Activated B cell treated with CpG ODN at 0.5 μM for 24 hours (primary cell): Measurements from ENCODE around the gene OXSR1. TPM values are rescaled to one million over a fixed set of nuclear protein-coding genes. Genes with fewer than 3 reads are reported as not detected.

Source experiments
- ATAC-seq: fragments of 200-7000 bp; cut with Tn5 transposase; one replicate; pipeline ENCODE4 v1.10.0; 2021; ENCODE audit warnings: low read depth, mild to moderate bottlenecking, moderate library complexity
- CTCF ChIA-PET: fragments of 350-600 bp; sonication (Branson Sonifier 250); formaldehyde crosslinking; loops from one replicate; lab custom pipeline; 2021; ENCODE audit warnings: antibody characterized with exemption; lab: Charles Lee
- POLR2A ChIA-PET: fragments of 350-600 bp; sonication (Branson Sonifier 250); formaldehyde crosslinking; loops from one replicate; lab custom pipeline; 2021; ENCODE audit warnings: antibody characterized with exemption; lab: Charles Lee
- DNase-seq: peaks from one replicate; pipeline ENCODE4 v3.0.0; 2022
- H3K27ac Mint-ChIP-seq: one replicate; pipeline ENCODE4 v1.8.0; 2020; ENCODE audit warnings: mixed read lengths
- H3K27me3 Mint-ChIP-seq: one replicate; pipeline ENCODE4 v1.8.0; 2021; ENCODE audit warnings: mixed read lengths
- H3K36me3 Mint-ChIP-seq: one replicate; pipeline ENCODE4 v1.8.0; 2021; ENCODE audit warnings: low read depth, mixed read lengths
- H3K4me1 Mint-ChIP-seq: one replicate; pipeline ENCODE4 v1.8.0; 2021; ENCODE audit warnings: mixed read lengths
- H3K4me3 Mint-ChIP-seq: one replicate; pipeline ENCODE4 v1.8.0; 2020; ENCODE audit warnings: mild to moderate bottlenecking, mixed read lengths
- H3K9me3 Mint-ChIP-seq: one replicate; pipeline ENCODE4 v1.8.0; 2020; ENCODE audit warnings: mixed read lengths
- CTCF ChIP-seq: fragments of 200-600 bp; IDR thresholded peaks from one replicate; pipeline ENCODE4 v1.8.0; 2022; ENCODE audit warnings: antibody characterized with exemption, mild to moderate bottlenecking
- intact Hi-C: fragments of 100-400 bp; cut with micrococcal nuclease; formaldehyde crosslinking; loops from one replicate; pipeline ENCODE4 v1.15.1; 2024
- total RNA-seq: library from RNA; stranded (reverse); gene quantifications from 2 replicates; pipeline ENCODE4 v1.2.3, GENCODE V29; 2022

OXSR1 gene
- total RNA-seq, 1 donor from 2014 or later, result 40.2 TPM

- ATAC-seq, result no peak
- Mint-ChIP-seq H3K27ac (no peak overlapping the region), H3K4me3 (no peak overlapping the region), H3K4me1 (no peaks in the 10 kb centered on the region), H3K27me3 (no peaks in the 10 kb centered on the region), H3K36me3 (peaks cover 86% of the 10 kb centered on the region), H3K9me3 (no peaks in the 10 kb centered on the region)
- no peak for DNase-seq
- ChIA-PET CTCF (interaction anchor here (1.4 kb wide), 1 partner anchor 129 kb away, joined by 4 read pairs; no protein-coding TSS in a partner anchor), POLR2A (no interaction called here)
- TF ChIP-seq CTCF, result no peak
- intact Hi-C loops, result no loop called here
Observed at GRCh38 chr3:38247366-38248035, 82.2 kb downstream of the OXSR1 start.

- TF ChIP-seq CTCF, result no peak
- Mint-ChIP-seq H3K4me1 (no peaks in the 10 kb centered on the region), H3K36me3 (peaks cover 92% of the 10 kb centered on the region), H3K27ac (no peak overlapping the region), H3K9me3 (no peaks in the 10 kb centered on the region), H3K27me3 (no peaks in the 10 kb centered on the region), H3K4me3 (no peak overlapping the region)
- intact Hi-C loops, result no loop called here
- CTCF ChIA-PET, result interaction anchor here (1.4 kb wide), 1 partner anchor 131 kb away, joined by 3 read pairs; no protein-coding TSS in a partner anchor
- ATAC-seq (no peak), DNase-seq (no peak)
- POLR2A ChIA-PET, result no interaction called here
Observed at GRCh38 chr3:38250198-38250597, 84.9 kb downstream of the OXSR1 start.

GRCh38 chr3:38251197-38251596 lies 85.9 kb downstream of the OXSR1 start:
- ATAC-seq (no peak), DNase-seq (no peak)
- CTCF ChIA-PET, result interaction anchor here (1.4 kb wide), 1 partner anchor 132 kb away, joined by 3 read pairs; no protein-coding TSS in a partner anchor
- H3K9me3 Mint-ChIP-seq, result no peaks in the 10 kb centered on the region
- no peaks in the 10 kb centered on the region for H3K27me3 Mint-ChIP-seq
- H3K4me1 Mint-ChIP-seq, result no peaks in the 10 kb centered on the region
- no peak for TF ChIP-seq CTCF
- H3K27ac Mint-ChIP-seq, result no peak overlapping the region
- POLR2A ChIA-PET, result no interaction called here
- intact Hi-C loops, result no loop called here
- no peak overlapping the region for H3K4me3 Mint-ChIP-seq
- peaks cover 93% of the 10 kb centered on the region for H3K36me3 Mint-ChIP-seq

GRCh38 chr3:38253704-38254103 lies 88.4 kb downstream of the OXSR1 start:
- ChIA-PET POLR2A (no interaction called here), CTCF (no interaction called here)
- intact Hi-C loops, result no loop called here
- no peak for TF ChIP-seq CTCF
- H3K27ac Mint-ChIP-seq, result no peak overlapping the region
- H3K9me3 Mint-ChIP-seq, result no peaks in the 10 kb centered on the region
- no peak for DNase-seq
- peaks cover 70% of the 10 kb centered on the region for H3K36me3 Mint-ChIP-seq
- ATAC-seq, result no peak
- H3K27me3 Mint-ChIP-seq, result no peaks in the 10 kb centered on the region
- no peaks in the 10 kb centered on the region for H3K4me1 Mint-ChIP-seq
- H3K4me3 Mint-ChIP-seq, result no peak overlapping the region

GRCh38 chr3:38254872-38255271 lies 89.5 kb downstream of the OXSR1 start:
- Mint-ChIP-seq H3K36me3 (peaks cover 59% of the 10 kb centered on the region), H3K27me3 (no peaks in the 10 kb centered on the region), H3K9me3 (no peaks in the 10 kb centered on the region), H3K4me3 (no peak overlapping the region), H3K4me1 (no peaks in the 10 kb centered on the region), H3K27ac (no peak overlapping the region)
- CTCF ChIA-PET, result no interaction called here
- POLR2A ChIA-PET, result no interaction called here
- TF ChIP-seq CTCF, result no peak
- intact Hi-C loops, result no loop called here
- ATAC-seq, result no peak
- no peak for DNase-seq
